GM18505 (cell line): ENCODE measurements around the gene ADARB2.

Source experiments
- ATAC-seq: cut with Tn5 transposase; IDR thresholded peaks from one replicate; pipeline ENCODE4 v1.9.1; 2021; ENCODE audit not compliant: unreplicated experiment
- POLR2A ChIP-seq: IDR thresholded peaks from 4 replicates; pipeline ENCODE4 v1.6.1; 2011; ENCODE audit warnings: borderline replicate concordance; ENCODE audit not compliant: insufficient read depth, insufficient read length; ENCODE audit errors: extremely low read depth

The ADARB2 gene

DNA sequence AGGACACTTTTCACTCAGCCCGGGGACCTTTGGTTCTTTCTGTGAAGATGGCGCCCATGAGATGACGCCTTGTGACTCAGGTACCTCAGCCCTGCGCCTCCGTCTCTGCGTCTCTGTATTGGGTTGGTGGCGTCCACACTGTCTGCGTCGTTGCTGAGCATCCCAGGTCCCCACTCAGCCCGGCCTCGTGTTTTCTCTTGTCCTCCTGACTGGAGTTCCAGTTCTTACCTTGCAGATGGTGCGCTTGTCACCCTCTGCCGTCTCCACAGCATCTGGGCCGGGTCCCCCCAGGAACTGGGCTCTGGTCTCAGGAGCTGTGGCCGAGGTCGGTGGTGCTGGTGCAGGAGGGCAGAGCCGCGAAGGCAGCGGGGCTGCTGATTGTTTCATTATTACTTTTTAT is 530.7 kb downstream of the ADARB2 start:
- no peak for ATAC-seq
- no peak for TF ChIP-seq POLR2A

DNA sequence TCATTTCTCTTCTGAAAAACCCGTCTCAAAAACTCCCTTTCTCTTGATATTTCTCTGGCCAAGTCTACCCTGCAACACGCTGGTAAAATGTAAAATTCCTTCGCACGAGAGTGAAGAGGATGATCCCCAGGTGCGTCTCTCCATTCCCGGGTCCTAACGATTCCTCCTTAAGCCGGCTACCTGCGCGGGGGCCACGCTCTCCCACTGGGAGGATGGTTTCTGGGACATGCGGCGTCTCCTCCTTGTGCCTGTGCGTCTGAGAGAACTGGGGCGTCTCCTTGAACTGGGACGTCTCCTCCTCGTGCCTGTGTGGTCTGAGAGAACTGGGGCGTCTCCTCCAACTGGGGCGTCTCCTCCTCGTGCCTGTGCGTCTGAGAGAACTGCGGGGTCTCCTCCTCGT is 531.2 kb downstream of the ADARB2 start:
- no peak for TF ChIP-seq POLR2A
- ATAC-seq, result no peak

DNA sequence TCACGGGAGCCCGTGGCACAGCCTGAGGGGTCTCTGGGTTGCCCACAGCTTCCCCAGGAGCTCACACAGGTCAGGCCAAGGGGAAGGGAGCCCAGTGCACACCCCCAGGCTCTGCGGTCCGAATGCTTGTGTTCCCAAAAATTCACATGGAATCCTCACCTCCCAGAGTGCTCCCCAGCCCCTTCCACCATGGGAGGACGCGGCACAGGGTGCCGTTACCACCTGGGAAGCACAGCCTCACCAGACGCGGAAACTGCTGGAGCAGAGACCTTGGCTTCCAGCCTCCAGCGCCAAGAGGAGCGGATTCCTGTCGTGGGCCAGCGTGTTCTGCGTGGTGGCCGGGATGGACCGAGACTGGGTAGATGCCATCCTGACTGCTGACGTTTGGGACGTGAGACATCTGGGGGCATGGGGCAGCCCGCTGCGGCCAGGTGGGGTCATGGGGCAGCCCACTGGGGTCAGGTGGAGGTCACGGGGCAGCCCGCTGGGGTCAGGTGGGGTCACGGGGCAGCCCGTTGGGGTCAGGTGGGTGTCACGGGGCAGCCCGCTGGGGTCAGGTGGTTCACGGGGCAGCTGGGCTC is 531.8 kb downstream of the ADARB2 start:
- no peak for ATAC-seq
- TF ChIP-seq POLR2A, result no peak

DNA sequence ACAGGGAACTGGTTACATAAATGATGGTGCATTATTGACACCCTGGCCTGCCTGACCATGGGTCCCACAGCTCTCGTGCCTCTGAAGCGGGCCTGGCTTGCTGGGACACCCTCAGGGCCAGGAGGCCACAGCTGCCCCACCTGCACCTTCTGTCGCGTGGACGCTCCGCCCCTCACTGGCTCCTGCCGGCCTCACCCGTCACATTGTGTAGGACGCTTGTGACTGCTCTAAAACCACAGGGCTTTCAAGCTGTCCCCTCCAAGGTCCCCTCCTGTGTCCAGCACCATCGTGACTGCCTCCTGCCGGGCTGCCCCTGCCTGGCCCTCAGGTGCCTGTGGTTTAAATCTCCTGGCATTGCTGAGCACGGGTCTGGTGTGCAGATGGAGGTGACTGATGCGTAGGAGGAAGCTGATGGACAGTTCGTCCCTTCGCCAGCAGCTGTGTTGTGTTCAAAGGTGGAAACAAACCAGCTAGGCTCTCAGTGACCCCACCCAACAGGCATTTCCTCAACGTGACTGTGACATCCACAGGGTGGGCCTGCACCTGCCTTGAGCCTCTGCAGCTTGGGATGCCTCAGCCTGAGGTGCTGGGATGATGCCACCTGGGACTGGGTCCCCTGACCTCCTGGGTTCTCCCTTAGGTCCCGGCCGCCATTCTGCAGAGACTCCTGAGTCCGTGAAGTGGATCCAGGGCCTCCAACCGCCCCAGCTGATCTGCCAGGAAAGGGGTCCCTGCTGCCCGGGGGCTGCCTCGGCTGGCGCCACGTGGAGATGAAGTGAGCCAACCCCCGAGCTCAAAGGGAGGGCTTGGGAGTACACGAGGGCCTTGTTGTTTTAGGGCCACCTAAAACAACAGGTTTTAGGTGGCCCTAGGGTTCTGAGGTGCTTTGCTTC is 532.6 kb downstream of the ADARB2 start:
- no peak for ATAC-seq
- no peak for TF ChIP-seq POLR2A

DNA sequence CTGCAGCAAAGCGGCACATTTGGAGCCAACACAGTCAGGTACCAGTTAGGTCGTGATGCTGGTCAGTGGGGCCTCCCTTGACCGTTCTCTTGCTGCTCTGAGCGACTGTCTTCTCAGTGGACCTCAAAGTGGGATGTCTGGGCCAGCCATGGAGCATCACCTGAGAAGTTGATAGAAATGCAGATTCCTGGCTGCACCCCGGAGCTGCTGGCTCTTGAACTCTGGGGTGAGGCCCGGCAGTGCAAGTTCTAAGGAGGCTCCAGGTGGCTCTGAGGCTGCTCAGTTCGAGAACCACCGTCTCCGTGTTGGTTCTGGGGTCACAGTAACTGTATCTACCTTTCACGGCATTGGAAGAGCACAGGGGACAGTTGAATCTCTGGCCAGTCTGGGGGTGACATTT is 533.6 kb downstream of the ADARB2 start:
- ATAC-seq, result no peak

DNA sequence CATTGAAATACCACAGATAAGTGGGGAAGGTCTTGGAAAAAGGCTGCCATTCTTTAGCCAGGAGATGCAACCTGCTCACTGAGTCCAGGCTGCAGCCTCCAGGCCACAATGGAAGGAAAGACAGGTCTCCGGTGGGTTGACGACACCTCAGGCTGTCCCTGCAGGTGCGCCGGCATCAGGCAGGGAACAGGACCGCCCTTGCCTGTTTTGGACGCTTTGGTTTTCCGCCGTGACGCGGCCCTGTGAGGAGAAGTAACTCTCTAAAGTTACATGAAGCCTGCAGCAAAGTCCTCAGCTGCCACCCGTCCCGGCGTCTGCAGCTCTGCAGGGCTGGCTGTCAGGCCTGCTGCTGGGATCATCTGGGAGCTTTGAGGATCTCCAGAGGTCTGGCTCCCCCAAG is 534.1 kb downstream of the ADARB2 start:
- no peak for ATAC-seq
- no peak for TF ChIP-seq POLR2A

More for the DNA sequence above, 533.6 kb downstream of the ADARB2 start:
- TF ChIP-seq POLR2A, result no peak

DNA sequence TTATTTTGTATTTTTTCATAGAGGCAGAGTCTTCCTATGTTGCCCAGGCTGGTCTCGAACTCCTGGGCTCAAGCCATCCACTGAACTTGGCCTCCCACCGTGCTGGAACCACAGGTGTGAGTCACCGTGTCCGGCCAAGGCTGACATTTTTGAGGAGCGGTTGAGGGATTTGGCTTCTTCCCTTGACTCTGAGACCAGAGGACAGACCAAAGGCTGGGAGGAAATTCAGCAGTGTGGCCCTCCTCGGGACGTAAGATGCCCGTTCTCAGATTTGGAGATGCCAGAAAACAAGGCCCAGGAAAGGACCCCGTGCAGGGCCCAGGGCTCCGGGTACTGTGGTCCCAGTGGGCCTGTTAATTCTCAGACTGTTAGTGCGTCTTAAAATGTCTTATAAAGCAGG is 535.0 kb downstream of the ADARB2 start:
- no peak for ATAC-seq
- no peak for TF ChIP-seq POLR2A

DNA sequence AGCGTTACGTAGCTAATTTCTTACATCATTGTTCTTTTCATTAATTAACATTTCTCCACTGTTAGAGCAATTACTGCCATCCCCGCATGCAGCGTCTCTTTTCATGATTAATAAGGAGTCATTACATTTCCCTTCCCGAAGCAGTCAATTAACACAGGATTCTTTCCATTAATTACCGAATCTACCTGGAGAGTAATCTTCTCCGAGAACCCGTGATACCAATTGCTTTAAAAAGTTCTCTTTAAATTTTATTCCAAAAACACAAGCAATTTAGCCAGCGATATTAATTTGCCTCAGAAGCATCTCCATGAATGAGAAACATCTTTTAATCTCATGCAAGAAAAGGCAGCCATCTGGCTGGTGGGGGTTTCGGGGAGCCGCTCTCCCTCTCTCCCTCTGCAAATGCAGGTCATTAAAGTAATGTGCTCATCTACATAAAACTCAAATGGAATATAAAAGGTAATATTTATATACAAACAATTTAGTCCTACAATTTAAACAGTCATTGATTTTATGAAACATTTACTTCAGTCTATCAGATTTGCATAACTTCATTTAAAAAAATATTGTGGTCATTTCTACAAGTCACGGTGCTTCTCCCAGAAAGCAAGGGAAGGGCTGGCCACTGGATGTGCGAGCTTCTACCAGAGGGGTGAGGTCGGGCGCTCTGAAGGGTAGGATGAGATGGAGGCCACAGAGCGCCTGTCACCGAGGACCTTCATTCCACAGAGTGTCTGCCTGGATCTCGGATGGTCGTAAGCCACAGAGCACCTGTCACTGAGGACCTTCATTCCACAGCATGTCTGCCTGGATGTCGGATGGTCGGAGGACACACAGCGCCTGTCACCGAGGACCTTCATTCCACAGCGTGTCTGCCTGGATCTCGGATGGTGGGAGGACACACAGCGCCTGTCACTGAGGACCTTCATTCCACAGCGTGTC is 536.2 kb downstream of the ADARB2 start:
- TF ChIP-seq POLR2A, result no peak
- ATAC-seq, result no peak

DNA sequence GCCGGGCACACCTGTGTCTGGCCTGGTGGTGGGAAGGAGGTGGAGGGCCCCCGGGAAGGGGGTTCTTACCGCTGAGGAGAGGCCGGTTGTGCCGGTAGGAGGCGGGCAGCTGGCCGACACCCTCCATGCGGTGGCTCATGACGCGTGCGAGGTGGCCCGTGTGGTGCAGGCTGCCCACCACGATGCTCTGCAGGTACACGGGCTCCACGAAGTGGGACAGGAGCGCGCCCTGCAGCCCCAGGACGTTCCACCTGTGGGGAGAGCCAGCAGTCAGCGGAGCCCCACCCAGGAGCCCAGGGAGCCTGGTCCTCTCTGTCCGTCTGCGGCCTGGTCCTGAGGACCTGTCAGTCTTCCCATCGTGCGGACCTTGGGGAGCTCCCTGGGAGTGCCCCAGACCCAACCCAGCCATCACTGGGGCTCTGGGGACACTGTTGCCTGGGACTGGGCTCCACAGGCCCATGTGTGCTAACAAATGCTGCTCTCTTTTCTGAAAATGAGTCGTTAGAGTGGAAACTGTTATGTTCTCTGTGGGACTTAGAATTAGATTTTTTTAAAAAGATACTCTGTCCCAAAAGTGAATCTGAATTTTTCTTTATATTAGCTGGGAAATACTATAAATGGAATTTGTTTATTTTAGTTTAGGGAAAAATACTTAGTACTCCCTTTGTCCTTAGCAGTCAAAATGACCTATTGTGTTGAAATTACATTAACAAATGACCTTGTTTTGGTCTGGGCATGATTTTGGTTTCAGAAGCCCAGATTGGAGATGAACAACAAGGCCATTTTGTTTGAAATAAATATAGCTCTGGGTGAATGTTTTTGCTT is 537.2 kb downstream of the ADARB2 start:
- no peak for ATAC-seq
- TF ChIP-seq POLR2A, result no peak

DNA sequence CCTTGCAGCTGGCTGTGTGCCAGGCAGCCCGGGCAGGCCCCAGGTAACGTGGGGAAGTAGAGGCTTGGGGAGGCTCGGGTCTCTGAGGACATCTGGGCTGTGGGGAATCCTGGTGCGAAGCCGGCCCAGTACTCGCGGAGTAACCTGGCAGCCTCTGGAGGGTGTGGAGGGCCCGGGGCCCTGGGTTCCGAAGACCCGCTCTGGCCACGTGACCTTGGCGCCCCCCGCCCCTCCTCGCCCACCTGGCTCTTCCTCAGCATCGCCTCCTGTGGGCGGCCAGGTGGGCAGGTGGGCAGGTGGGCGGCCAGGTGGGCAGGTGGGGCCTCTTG is 538.0 kb downstream of the ADARB2 start:
- ATAC-seq, result no peak
- TF ChIP-seq POLR2A, result no peak

DNA sequence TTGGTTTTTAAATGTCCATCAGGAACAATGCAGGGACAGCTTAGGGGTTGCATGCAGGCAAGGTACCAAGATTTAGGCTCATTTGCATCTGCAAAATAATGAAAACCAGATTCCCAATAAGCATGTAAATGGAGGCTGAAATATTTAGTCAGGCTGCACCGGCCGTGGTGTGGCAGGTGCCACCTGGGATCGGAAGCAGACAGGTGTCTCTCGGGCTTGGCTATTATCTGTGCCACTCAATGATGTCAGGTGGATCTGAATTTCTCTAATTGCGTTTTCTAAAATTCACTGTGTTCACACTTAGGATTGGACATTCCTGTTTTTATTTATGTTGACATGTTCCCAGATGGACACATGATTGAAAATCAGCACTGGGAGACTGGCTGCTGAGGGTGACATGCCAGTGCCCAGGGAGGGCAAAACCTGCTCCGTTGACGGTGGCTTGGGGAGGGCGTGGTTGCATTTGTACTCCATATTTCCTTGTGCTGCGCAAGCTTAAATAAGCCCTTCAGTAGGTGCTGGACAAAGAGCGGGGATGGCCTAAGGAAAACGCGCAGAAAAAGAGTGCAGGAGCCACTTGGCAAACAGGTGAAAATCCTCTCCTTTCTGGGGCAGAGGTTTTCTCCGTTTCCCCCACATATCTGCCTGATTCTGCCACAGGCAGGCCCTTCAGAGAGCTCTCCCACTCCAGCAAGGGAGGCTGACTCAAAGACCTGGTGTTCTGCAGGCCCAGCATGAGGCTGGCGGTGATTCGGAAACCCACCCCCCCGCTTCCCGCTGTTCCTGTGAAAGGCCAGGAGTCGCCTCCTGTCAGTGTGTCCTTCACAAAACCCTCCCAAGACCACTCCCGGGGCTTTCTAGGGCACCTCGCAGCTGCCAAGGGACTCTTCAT is 538.6 kb downstream of the ADARB2 start:
- no peak for TF ChIP-seq POLR2A
- ATAC-seq, result no peak

DNA sequence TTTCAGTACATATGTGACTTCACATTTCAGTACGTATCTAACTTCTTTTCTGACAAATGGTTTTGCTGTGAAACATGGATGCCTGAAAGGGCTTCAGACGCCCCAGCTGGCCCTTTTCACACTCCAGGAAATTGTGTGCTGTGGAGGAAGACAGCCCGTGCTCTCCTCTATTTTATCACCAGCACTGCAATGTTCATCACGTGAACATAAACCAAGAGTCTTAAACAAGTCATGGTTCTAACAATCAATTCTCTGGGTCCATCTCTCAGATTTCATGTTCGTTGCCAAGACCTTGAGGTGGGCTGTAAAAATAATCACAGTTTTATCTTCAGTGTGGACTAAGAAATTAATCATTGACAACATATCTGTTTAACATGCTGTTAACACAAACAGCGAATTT is 539.9 kb downstream of the ADARB2 start:
- no peak for TF ChIP-seq POLR2A
- no peak for ATAC-seq

DNA sequence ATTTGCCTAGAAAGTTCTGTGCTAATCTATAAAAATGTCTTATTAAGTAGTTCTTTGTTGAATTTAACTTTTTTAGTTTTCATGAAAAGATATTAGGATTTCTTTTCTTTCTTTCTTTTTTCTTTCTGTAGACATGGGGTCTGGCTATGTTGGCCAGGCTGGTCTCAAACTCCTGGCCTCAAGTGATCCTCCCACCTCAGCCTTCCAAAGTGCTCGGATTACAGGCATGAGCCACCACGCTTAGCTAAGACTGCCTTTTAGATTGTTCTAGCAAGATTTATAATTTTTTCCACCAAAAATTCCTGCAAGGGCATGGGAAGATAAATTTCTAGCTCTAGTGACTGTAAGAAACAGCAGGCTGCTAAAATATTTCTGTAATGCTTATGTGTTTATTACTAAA is 540.7 kb downstream of the ADARB2 start:
- TF ChIP-seq POLR2A, result no peak
- ATAC-seq, result no peak

DNA sequence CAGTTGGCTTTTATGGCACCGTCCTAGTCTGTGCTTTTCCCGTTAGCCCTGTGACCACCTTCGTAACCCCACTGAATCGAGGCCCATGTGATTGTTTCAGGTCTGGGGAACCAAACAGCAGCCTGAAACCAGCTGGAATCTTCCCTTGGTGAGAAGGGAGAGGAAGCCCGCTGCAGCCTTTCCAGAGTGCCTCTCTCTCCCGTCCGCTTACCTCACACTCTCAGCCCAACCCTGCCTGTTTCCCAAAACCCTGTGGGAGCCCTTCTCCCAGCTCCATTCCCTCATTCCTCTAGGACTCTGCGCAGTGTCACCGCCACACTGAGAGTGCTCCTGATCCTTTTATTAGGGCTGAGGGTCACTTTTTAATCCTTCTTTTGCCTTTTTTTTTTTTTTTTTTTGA is 541.5 kb downstream of the ADARB2 start:
- ATAC-seq, result no peak
- TF ChIP-seq POLR2A, result no peak
